ENCODE measurements around the gene ACTG1. TPM values are rescaled to one million over a fixed set of nuclear protein-coding genes. Genes with fewer than 3 reads are reported as not detected.

Gene ACTG1
- total and polyA plus RNA-seq, 9 of the 15 experiments (the other 6 are each of a cell fraction or from before 2014, with no cell fraction given) = 224 to 1,775 (median 568) TPM

DNA sequence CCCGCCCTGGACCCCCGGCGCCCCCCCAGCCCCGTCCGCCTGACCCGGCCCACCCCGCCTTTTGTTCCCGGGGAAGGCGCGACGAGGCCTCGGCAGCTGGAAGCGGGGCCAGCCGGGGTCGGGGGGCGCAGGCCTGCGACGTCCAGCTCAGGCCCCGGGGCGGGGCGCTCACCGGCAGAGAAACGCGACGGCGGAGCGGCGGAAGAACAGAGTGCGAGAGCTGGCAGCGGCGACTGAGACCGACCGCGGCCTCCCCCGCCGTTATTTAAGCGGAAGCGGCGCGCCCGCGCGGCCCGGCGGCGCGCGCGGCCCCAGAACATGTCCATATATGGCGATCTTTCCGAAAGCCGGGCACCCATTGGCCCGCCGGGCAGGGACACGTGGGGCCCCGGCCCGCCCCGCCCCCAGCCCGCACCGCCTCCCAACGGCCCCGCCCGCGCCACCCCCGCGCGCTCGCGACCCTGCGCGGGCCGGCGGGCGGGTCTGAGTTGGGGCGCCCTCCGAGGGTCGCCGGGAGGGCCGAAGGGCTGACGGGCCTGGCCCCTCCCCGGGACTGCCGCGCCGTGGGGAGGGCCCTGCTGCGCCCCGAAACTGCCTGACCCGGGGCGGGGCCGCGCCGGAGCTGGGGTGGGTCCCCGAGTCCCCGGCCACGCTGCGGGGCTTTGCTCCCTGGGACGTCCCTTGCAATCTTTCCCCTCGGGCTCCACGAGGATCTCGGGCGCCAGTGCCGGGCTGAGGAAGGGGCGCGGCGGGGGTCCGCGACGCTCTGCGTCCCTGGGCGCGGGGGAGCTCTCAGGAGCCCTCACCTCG, at the start of gene ACTG1 (continued):
- TF ChIP-seq, protein P1, sequence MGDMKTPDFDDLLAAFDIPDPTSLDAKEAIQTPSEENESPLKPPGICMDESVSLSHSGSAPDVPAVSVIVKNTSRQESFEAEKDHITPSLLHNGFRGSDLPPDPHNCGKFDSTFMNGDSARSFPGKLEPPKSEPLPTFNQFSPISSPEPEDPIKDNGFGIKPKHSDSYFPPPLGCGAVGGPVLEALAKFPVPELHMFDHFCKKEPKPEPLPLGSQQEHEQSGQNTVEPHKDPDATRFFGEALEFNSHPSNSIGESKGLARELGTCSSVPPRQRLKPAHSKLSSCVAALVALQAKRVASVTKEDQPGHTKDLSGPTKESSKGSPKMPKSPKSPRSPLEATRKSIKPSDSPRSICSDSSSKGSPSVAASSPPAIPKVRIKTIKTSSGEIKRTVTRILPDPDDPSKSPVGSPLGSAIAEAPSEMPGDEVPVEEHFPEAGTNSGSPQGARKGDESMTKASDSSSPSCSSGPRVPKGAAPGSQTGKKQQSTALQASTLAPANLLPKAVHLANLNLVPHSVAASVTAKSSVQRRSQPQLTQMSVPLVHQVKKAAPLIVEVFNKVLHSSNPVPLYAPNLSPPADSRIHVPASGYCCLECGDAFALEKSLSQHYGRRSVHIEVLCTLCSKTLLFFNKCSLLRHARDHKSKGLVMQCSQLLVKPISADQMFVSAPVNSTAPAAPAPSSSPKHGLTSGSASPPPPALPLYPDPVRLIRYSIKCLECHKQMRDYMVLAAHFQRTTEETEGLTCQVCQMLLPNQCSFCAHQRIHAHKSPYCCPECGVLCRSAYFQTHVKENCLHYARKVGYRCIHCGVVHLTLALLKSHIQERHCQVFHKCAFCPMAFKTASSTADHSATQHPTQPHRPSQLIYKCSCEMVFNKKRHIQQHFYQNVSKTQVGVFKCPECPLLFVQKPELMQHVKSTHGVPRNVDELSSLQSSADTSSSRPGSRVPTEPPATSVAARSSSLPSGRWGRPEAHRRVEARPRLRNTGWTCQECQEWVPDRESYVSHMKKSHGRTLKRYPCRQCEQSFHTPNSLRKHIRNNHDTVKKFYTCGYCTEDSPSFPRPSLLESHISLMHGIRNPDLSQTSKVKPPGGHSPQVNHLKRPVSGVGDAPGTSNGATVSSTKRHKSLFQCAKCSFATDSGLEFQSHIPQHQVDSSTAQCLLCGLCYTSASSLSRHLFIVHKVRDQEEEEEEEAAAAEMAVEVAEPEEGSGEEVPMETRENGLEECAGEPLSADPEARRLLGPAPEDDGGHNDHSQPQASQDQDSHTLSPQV (IDR thresholded peaks at IDR 0.05) = no peak
- TF ChIP-seq, protein P2, sequence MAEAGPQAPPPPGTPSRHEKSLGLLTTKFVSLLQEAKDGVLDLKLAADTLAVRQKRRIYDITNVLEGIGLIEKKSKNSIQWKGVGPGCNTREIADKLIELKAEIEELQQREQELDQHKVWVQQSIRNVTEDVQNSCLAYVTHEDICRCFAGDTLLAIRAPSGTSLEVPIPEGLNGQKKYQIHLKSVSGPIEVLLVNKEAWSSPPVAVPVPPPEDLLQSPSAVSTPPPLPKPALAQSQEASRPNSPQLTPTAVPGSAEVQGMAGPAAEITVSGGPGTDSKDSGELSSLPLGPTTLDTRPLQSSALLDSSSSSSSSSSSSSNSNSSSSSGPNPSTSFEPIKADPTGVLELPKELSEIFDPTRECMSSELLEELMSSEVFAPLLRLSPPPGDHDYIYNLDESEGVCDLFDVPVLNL (CRISPR knock-in tag; IDR thresholded peaks at IDR 0.05; ENCODE audit: low read depth) = no peak
- no peak for TF ChIP-seq NR4A1 (CRISPR knock-in tag; IDR thresholded peaks at IDR 0.05)
- TF ChIP-seq NR4A1 (tag; IDR thresholded peaks at IDR 0.05) = no peak
- TF ChIP-seq GABPB2 (CRISPR knock-in tag; conservative IDR thresholded peaks at IDR 0.05) = no peak
- TF ChIP-seq NFRKB (IDR thresholded peaks at IDR 0.05; ENCODE audit: low read depth) = peak; percentile 39; the same call in 1 of the 2 replicates
- no peak for TF ChIP-seq ZKSCAN3 (CRISPR knock-in tag; IDR thresholded peaks at IDR 0.05)
- TF ChIP-seq, protein P3, sequence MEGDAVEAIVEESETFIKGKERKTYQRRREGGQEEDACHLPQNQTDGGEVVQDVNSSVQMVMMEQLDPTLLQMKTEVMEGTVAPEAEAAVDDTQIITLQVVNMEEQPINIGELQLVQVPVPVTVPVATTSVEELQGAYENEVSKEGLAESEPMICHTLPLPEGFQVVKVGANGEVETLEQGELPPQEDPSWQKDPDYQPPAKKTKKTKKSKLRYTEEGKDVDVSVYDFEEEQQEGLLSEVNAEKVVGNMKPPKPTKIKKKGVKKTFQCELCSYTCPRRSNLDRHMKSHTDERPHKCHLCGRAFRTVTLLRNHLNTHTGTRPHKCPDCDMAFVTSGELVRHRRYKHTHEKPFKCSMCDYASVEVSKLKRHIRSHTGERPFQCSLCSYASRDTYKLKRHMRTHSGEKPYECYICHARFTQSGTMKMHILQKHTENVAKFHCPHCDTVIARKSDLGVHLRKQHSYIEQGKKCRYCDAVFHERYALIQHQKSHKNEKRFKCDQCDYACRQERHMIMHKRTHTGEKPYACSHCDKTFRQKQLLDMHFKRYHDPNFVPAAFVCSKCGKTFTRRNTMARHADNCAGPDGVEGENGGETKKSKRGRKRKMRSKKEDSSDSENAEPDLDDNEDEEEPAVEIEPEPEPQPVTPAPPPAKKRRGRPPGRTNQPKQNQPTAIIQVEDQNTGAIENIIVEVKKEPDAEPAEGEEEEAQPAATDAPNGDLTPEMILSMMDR (IDR thresholded peaks at IDR 0.05 in 2 of 3, conservative IDR thresholded peaks at IDR 0.05 in 1 of 3; ENCODE audit: insufficient read depth in 2 of 3, low read depth in 1 of 3, low read length in 3 of 3) = no peak
- peak; percentile 92 for TF ChIP-seq PML (IDR thresholded peaks at IDR 0.05; ENCODE audit: low read length)
- no peak for TF ChIP-seq U2AF2 (optimal IDR thresholded peaks at IDR 0.05; ENCODE audit: low read depth, low read length)
- TF ChIP-seq, protein P4, sequence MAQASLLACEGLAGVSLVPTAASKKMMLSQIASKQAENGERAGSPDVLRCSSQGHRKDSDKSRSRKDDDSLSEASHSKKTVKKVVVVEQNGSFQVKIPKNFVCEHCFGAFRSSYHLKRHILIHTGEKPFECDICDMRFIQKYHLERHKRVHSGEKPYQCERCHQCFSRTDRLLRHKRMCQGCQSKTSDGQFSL (CRISPR knock-in tag; IDR thresholded peaks at IDR 0.05) = no peak
- TF ChIP-seq, protein P4 (tag; IDR thresholded peaks at IDR 0.05) = peak in 1 of 2 experiments; percentile 26; a peak in 1 of 4 replicates
- peak; percentile 100 for TF ChIP-seq GATAD2B (IDR thresholded peaks at IDR 0.05; ENCODE audit: borderline replicate concordance)
- TF ChIP-seq, protein P5, sequence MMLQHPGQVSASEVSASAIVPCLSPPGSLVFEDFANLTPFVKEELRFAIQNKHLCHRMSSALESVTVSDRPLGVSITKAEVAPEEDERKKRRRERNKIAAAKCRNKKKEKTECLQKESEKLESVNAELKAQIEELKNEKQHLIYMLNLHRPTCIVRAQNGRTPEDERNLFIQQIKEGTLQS (IDR thresholded peaks at IDR 0.05) = no peak
- TF ChIP-seq, protein P5 (CRISPR knock-in tag; conservative IDR thresholded peaks at IDR 0.05) = no peak
- no peak for TF ChIP-seq PTBP1 (IDR thresholded peaks at IDR 0.05; ENCODE audit: low read depth, low read length)
- no peak for TF ChIP-seq COPS2 (conservative IDR thresholded peaks at IDR 0.05)
- no peak for TF ChIP-seq TCF7 (IDR thresholded peaks at IDR 0.05; ENCODE audit: borderline replicate concordance)
- no peak for TF ChIP-seq KLF13 (tag; IDR thresholded peaks at IDR 0.05; ENCODE audit: borderline replicate concordance, low read depth)
- TF ChIP-seq ZNF133 (CRISPR knock-in tag; IDR thresholded peaks at IDR 0.05) = no peak

Data from K562 (cell line).